H1 (cell line): ENCODE data around the gene GUCY2F. TPM values are rescaled to one million over a fixed set of nuclear protein-coding genes. Genes with fewer than 3 reads are reported as not detected.

Source experiments
- CTCF ChIA-PET: fragments of 300-600 bp; sonication (Branson Sonifier 250); formaldehyde crosslinking; loops from one replicate; lab custom pipeline; 2021; ENCODE audit not compliant: partially characterized antibody; lab: Charles Lee
- POLR2A ChIA-PET: fragments of 300-600 bp; sonication (Branson Sonifier 250); formaldehyde crosslinking; loops from one replicate; lab custom pipeline; 2021; ENCODE audit warnings: inconsistent platforms; ENCODE audit not compliant: partially characterized antibody; lab: Charles Lee
- DNase-seq, 2 experiments: peaks; one replicate each; pipeline versions ENCODE4 v3.0.0 to v3.0.0-alpha.2; 2010 to 2022; ENCODE audit warnings: low spot score in 2 of 2, low read depth in 1 of 2, mixed read lengths in 1 of 2
- FAIRE-seq: peaks from 2 replicates; lab custom pipeline; 2011; peaks lifted over from hg19 to GRCh38; lab: Jason Lieb, UNC
- H2AFZ ChIP-seq: 2 replicates; pipeline ENCODE4 v1.8.1; 2012; ENCODE audit warnings: low read length, inconsistent platforms
- H2AK5ac ChIP-seq: 2 replicates; pipeline ENCODE4 v1.6.1; 2013; ENCODE audit warnings: low read depth, low read length
- H2BK120ac ChIP-seq: replicated peaks from 2 replicates; pipeline ENCODE3; 2013; ENCODE audit warnings: low read depth, low read length, inconsistent platforms
- H2BK12ac ChIP-seq: 2 replicates; pipeline ENCODE4 v1.6.1; 2013; ENCODE audit warnings: low read depth, low read length
- H2BK15ac ChIP-seq: 2 replicates; pipeline ENCODE4 v1.6.1; 2013; ENCODE audit warnings: low read length
- H2BK20ac ChIP-seq: 2 replicates; pipeline ENCODE4 v1.6.1; 2013; ENCODE audit warnings: low read length
- H2BK5ac ChIP-seq: 2 replicates; pipeline ENCODE4 v1.6.1; 2013; ENCODE audit warnings: low read depth, low read length
- H3K14ac ChIP-seq: 2 replicates; pipeline ENCODE4 v1.6.1; 2013; ENCODE audit warnings: inconsistent platforms; ENCODE audit not compliant: insufficient read length
- H3K18ac ChIP-seq: 2 replicates; pipeline ENCODE4 v1.6.1; 2013; ENCODE audit warnings: low read length; ENCODE audit errors: extremely low read depth
- H3K23ac ChIP-seq: 2 replicates; pipeline ENCODE4 v1.6.1; 2013; ENCODE audit warnings: inconsistent platforms; ENCODE audit not compliant: insufficient read length
- H3K23me2 ChIP-seq: 2 replicates; pipeline ENCODE4 v1.6.1; 2013; ENCODE audit warnings: low read depth, low read length
- H3K27ac ChIP-seq: 2 replicates; pipeline ENCODE4 v1.6.1; 2011; ENCODE audit warnings: low read depth, low read length, inconsistent platforms
- H3K27me3 ChIP-seq, 4 experiments: replicated peaks in 1 of 4; 1 replicate in 1 of 4; 2 replicates in 3 of 4; pipeline versions ENCODE4 v1.6.1 to v1.8.1; 2011 to 2013; ENCODE audit warnings: low read length in 3 of 4, mild to moderate bottlenecking in 3 of 4, inconsistent platforms in 2 of 4, mixed read lengths in 2 of 4, moderate library complexity in 1 of 4; ENCODE audit not compliant: control insufficient read depth in 3 of 4, insufficient read depth in 3 of 4; ENCODE audit errors: extremely low read depth in 1 of 4
- H3K36me3 ChIP-seq, 4 experiments: 2 replicates each; pipeline versions ENCODE4 v1.6.1 to v1.8.1; 2011 to 2013; ENCODE audit warnings: mild to moderate bottlenecking in 4 of 4, low read length in 3 of 4, moderate library complexity in 2 of 4, control low read depth in 1 of 4, inconsistent platforms in 1 of 4; ENCODE audit not compliant: insufficient read depth in 4 of 4, control insufficient read depth in 2 of 4
- H3K4ac ChIP-seq: replicated peaks from 2 replicates; pipeline ENCODE3; 2013; ENCODE audit warnings: low read length, low read depth, mixed read lengths, inconsistent platforms; ENCODE audit not compliant: insufficient read length
- H3K4me1 ChIP-seq, 4 experiments: replicated peaks in 1 of 4; 1 replicate in 1 of 4; 2 replicates in 3 of 4; pipeline versions ENCODE4 v1.6.1 to v1.8.1; 2011 to 2013; ENCODE audit warnings: low read length in 3 of 4, inconsistent platforms in 2 of 4, mixed read lengths in 1 of 4; ENCODE audit not compliant: insufficient read depth in 4 of 4, control insufficient read depth in 3 of 4
- H3K4me2 ChIP-seq, 2 experiments: 2 replicates each; pipeline versions ENCODE4 v1.6.1 to v1.8.1; 2011 to 2013; ENCODE audit warnings: low read depth in 2 of 2, low read length in 2 of 2, control low read depth in 1 of 2, inconsistent platforms in 1 of 2, mild to moderate bottlenecking in 1 of 2; ENCODE audit not compliant: insufficient read depth in 1 of 2
- H3K4me3 ChIP-seq, 4 experiments: fragments of 200-600, 300-600 bp in 1 of 4; sonication (generic), shearing (Covaris generic), sonication (Bioruptor Twin) in 1 of 4; 2 replicates each; pipeline versions ENCODE4 v1.5.1 to v1.8.1; 2011 to 2016; ENCODE audit warnings: low read length in 4 of 4, low read depth in 3 of 4, control low read depth in 2 of 4, inconsistent platforms in 2 of 4, mild to moderate bottlenecking in 2 of 4, mixed read lengths in 1 of 4, moderate library complexity in 1 of 4; ENCODE audit not compliant: insufficient read depth in 2 of 4; ENCODE audit errors: extremely low read depth in 1 of 4
- H3K56ac ChIP-seq: replicated peaks from 2 replicates; pipeline ENCODE3; 2013; ENCODE audit warnings: low read depth, mild to moderate bottlenecking, mixed read lengths, low read length, inconsistent platforms; ENCODE audit not compliant: insufficient read length
- H3K79me1 ChIP-seq: 2 replicates; pipeline ENCODE4 v1.6.1; 2013; ENCODE audit warnings: low read depth, low read length, control low read depth
- H3K79me2 ChIP-seq, 2 experiments: 2 replicates each; pipeline versions ENCODE4 v1.6.1 to v1.8.1; 2012 to 2013; ENCODE audit warnings: low read length in 2 of 2, mild to moderate bottlenecking in 2 of 2, inconsistent platforms in 1 of 2; ENCODE audit not compliant: insufficient read depth in 2 of 2, control insufficient read depth in 1 of 2
- H3K9ac ChIP-seq, 4 experiments: replicated peaks in 1 of 4; 1 replicate in 1 of 4; 2 replicates in 3 of 4; pipeline versions ENCODE4 v1.6.1 to v1.8.1; 2011 to 2013; ENCODE audit warnings: low read depth in 3 of 4, low read length in 3 of 4, control low read depth in 2 of 4, mild to moderate bottlenecking in 2 of 4, moderate library complexity in 2 of 4, inconsistent platforms in 1 of 4; ENCODE audit errors: extremely low read depth in 1 of 4
- H3K9me3 ChIP-seq, 2 experiments: 2 replicates each; pipeline versions ENCODE4 v1.6.1 to v1.8.1; 2012 to 2013; ENCODE audit warnings: mild to moderate bottlenecking in 2 of 2, moderate library complexity in 2 of 2, control low read depth in 1 of 2, inconsistent platforms in 1 of 2, low read depth in 1 of 2, low read length in 1 of 2, mixed read lengths in 1 of 2; ENCODE audit not compliant: insufficient read depth in 2 of 2
- H4K20me1 ChIP-seq, 2 experiments: replicated peaks in 1 of 2; 2 replicates each; pipeline versions ENCODE3 to v1.8.1; 2011 to 2013; ENCODE audit warnings: inconsistent platforms in 2 of 2, low read length in 2 of 2, mild to moderate bottlenecking in 1 of 2; ENCODE audit not compliant: insufficient read depth in 2 of 2, control insufficient read depth in 1 of 2
- H4K5ac ChIP-seq: 2 replicates; pipeline ENCODE4 v1.6.1; 2013; ENCODE audit warnings: low read length, low read depth, mixed read lengths, inconsistent platforms; ENCODE audit not compliant: insufficient read length
- H4K8ac ChIP-seq: 2 replicates; pipeline ENCODE4 v1.8.0; 2013; ENCODE audit warnings: mild to moderate bottlenecking, moderate library complexity, low read length, inconsistent platforms; ENCODE audit not compliant: insufficient read depth; ENCODE audit errors: extremely low read depth
- H4K91ac ChIP-seq: replicated peaks from 2 replicates; pipeline ENCODE3; 2013; ENCODE audit warnings: low read length, mixed read lengths, inconsistent platforms; ENCODE audit not compliant: insufficient read length
- CBX5 ChIP-seq: fragments of 300-800, 300-1000 bp; sonication (generic); IDR thresholded peaks from 2 replicates; pipeline ENCODE4 v1.7.1; 2016; ENCODE audit warnings: antibody characterized with exemption, low read length, low read depth
- KDM1A ChIP-seq: fragments of 200-600, 300-600 bp; sonication (generic); IDR thresholded peaks from 2 replicates; pipeline ENCODE4 v1.7.1; 2016; ENCODE audit warnings: mild to moderate bottlenecking, low read length, borderline replicate concordance
- KDM4A ChIP-seq: IDR thresholded peaks from one replicate; pipeline ENCODE4 v1.7.1; 2012; ENCODE audit warnings: low read depth, mild to moderate bottlenecking, moderate library complexity, low read length, inconsistent platforms; ENCODE audit not compliant: severe bottlenecking
- MAFK ChIP-seq: IDR thresholded peaks from 2 replicates; pipeline ENCODE4 v1.6.1; 2012; ENCODE audit warnings: low read depth, mild to moderate bottlenecking, improper control_type of control experiment, low read length
- SAP30 ChIP-seq: fragments of 300-600 bp; sonication (generic); IDR thresholded peaks from 2 replicates; pipeline ENCODE4 v1.7.1; 2012; ENCODE audit warnings: low read length, moderate library complexity, mild to moderate bottlenecking, inconsistent platforms; ENCODE audit not compliant: insufficient read depth, insufficient replicate concordance
- SIX5 ChIP-seq: IDR thresholded peaks from 2 replicates; pipeline ENCODE4 v1.6.1; 2011; ENCODE audit warnings: mild to moderate bottlenecking, low read depth, low read length
- TAF1 ChIP-seq: IDR thresholded peaks from 2 replicates; pipeline ENCODE4 v1.6.1; 2011; ENCODE audit warnings: mild to moderate bottlenecking, low read depth, low read length
- TBP ChIP-seq: IDR thresholded peaks from 2 replicates; pipeline ENCODE4 v1.6.1; 2011; ENCODE audit warnings: low read depth, low read length, improper control_type of control experiment
- WGBS, 2 experiments: shearing (Covaris generic) in 1 of 2; methylation state at CpG; one replicate each; pipeline versions ENCODE4 v1.1.6 to v1.1.7; 2013 to 2015; ENCODE audit warnings: low lambda C conversion rate in 2 of 2, mixed read lengths in 2 of 2, inconsistent platforms in 1 of 2, low coverage in 1 of 2, missing lambda C conversion rate in 1 of 2; ENCODE audit not compliant: insufficient replicate concordance in 2 of 2, insufficient coverage in 1 of 2, insufficient read length in 1 of 2; ENCODE audit errors: extremely low coverage in 1 of 2, missing lambda C conversion rate in 1 of 2; 5-methylcytosine and 5-hydroxymethylcytosine counted together
- polyA plus RNA-seq, 7 experiments: library from polyadenylated mRNA; depleted of rRNA in 3 of 7; stranded (reverse) in 5 of 7; unstranded in 2 of 7; fragments of >200 nt in 5 of 7; fragments of 200-250 nt in 2 of 7; gene quantifications; 1 replicate in 5 of 7; 2 replicates in 1 of 7; 4 replicates in 1 of 7; pipeline versions ENCODE4 v1.2.1 to v1.2.3, GENCODE V29; 2011 to 2013; ENCODE audit warnings: missing spikeins in 2 of 7, mixed read lengths in 2 of 7
- total RNA-seq: library from RNA; stranded (reverse); fragmentation: NEBNext Ultra II Directional; extraction: Animal tissue kit (Norgen Biotek cat#: 25700); gene quantifications from 2 replicates; pipeline ENCODE4 v1.2.1, GENCODE V29; 2021
- TF ChIP-seq, protein P1 (sequence below), 3 experiments: IDR thresholded peaks; 1 replicate in 2 of 3; 2 replicates in 1 of 3; pipeline versions ENCODE4 v1.5.1 to v1.6.1; 2011; ENCODE audit warnings: low read length in 3 of 3, mild to moderate bottlenecking in 3 of 3, inconsistent platforms in 2 of 3, low read depth in 1 of 3, moderate library complexity in 1 of 3; ENCODE audit not compliant: insufficient read depth in 1 of 3; ENCODE audit errors: control extremely low read depth in 1 of 3
- TF ChIP-seq, protein P2 (sequence below): IDR thresholded peaks from 2 replicates; pipeline ENCODE4 v1.6.1; 2012; ENCODE audit warnings: low read length, inconsistent platforms

GUCY2F gene
- total and polyA plus RNA-seq, 2 of the 8 experiments (the other 6 are each of a cell fraction or from before 2014, with no cell fraction given): 0.02 TPM; not detected in 1

DNA sequence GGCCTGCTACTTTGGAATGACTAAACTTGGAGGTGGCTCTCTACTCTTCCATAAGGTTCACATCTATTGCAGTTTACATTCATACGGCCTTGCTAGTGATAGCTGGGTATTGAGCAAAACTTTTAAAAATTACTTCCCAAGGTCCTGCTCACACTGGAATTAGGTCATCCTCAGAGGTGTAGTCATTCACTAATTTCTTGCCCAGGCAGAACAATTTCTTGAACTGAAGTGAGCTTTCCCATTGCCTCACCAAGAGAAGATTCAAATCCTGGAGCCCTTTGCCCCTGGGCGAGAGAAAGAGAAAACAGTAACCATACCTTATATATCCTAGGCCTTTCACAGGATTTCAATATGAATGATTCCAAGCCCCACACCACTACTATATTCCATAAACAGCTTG, 109.2 kb downstream of the GUCY2F start:
- Histone ChIP-seq H3K4me1 (peaks cover 0 to 5% (median 1%) of the 10 kb centered on the region in 4 experiments; a peak in 1 of 7 replicates), H3K18ac (no peak overlapping the region), H3K4ac (no peak overlapping the region), H2BK12ac (no peak overlapping the region), H3K9me3 (no peaks in the 10 kb centered on the region), H2AK5ac (no peak overlapping the region), H4K20me1 (no peaks in the 10 kb centered on the region), H2BK15ac (no peak overlapping the region), H3K4me2 (no peak overlapping the region), H3K79me2 (no peaks in the 10 kb centered on the region), H3K36me3 (no peaks in the 10 kb centered on the region), H3K56ac (no peak overlapping the region), H3K23me2 (no peaks in the 10 kb centered on the region), H2BK120ac (no peak overlapping the region), H2BK20ac (no peak overlapping the region), H3K14ac (no peak overlapping the region), H2AFZ (no peak overlapping the region), H3K79me1 (no peaks in the 10 kb centered on the region), H4K5ac (no peak overlapping the region), H2BK5ac (no peak overlapping the region), H3K27ac (no peak overlapping the region), H3K4me3 (no peak overlapping the region), H4K91ac (no peak overlapping the region), H4K8ac (no peak overlapping the region), H3K27me3 (no peaks in the 10 kb centered on the region), H3K9ac (no peak overlapping the region), H3K23ac (no peak overlapping the region)
- no peak for DNase-seq
- ChIA-PET POLR2A (no interaction called here), CTCF (no interaction called here)
- no peak for FAIRE-seq
- 85% methylated on average over 2 of the region's 2 CpGs; no CpG with 5 or more reads in 1 of the 2 experiments for whole genome bisulfite sequencing, 2 experiments
- no peak for TF ChIP-seq KDM4A
- no peak for TF ChIP-seq SIX5
- no peak for TF ChIP-seq SAP30
- TF ChIP-seq, protein P1, sequence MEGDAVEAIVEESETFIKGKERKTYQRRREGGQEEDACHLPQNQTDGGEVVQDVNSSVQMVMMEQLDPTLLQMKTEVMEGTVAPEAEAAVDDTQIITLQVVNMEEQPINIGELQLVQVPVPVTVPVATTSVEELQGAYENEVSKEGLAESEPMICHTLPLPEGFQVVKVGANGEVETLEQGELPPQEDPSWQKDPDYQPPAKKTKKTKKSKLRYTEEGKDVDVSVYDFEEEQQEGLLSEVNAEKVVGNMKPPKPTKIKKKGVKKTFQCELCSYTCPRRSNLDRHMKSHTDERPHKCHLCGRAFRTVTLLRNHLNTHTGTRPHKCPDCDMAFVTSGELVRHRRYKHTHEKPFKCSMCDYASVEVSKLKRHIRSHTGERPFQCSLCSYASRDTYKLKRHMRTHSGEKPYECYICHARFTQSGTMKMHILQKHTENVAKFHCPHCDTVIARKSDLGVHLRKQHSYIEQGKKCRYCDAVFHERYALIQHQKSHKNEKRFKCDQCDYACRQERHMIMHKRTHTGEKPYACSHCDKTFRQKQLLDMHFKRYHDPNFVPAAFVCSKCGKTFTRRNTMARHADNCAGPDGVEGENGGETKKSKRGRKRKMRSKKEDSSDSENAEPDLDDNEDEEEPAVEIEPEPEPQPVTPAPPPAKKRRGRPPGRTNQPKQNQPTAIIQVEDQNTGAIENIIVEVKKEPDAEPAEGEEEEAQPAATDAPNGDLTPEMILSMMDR (IDR thresholded peaks at IDR 0.05; ENCODE audit: control extremely low read depth in 1 of 3, insufficient read depth in 1 of 3, low read depth in 1 of 3, low read length in 3 of 3): no peak
- TF ChIP-seq KDM1A: no peak
- no peak for TF ChIP-seq MAFK
- TF ChIP-seq, protein P2, sequence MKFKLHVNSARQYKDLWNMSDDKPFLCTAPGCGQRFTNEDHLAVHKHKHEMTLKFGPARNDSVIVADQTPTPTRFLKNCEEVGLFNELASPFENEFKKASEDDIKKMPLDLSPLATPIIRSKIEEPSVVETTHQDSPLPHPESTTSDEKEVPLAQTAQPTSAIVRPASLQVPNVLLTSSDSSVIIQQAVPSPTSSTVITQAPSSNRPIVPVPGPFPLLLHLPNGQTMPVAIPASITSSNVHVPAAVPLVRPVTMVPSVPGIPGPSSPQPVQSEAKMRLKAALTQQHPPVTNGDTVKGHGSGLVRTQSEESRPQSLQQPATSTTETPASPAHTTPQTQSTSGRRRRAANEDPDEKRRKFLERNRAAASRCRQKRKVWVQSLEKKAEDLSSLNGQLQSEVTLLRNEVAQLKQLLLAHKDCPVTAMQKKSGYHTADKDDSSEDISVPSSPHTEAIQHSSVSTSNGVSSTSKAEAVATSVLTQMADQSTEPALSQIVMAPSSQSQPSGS: no peak
- TF ChIP-seq TAF1: no peak
- no peak for TF ChIP-seq CBX5
- no peak for TF ChIP-seq TBP
